Right lobe of liver (tissue), 6 donors: Measurements from ENCODE around the gene PBX4. TPM values are rescaled to one million over a fixed set of nuclear protein-coding genes. Genes with fewer than 3 reads are reported as not detected.

Experiments
- ATAC-seq, 4 donors: fragments of 200-7000 bp; cut with Tn5 transposase; one replicate each; pipeline ENCODE4 v1.9.1; 2020; ENCODE audit warnings: mild to moderate bottlenecking in 4 of 4, moderate library complexity in 4 of 4
- DNase-seq, 3 donors: peaks; one replicate each; pipeline ENCODE4 v3.0.0-alpha.2; 2020
- H3K27ac ChIP-seq, 3 donors: fragments of 200-600 bp; one replicate each; pipeline ENCODE4 v1.8.0; 2022
- H3K27me3 ChIP-seq, 2 donors: fragments of 200-600 bp; one replicate each; pipeline ENCODE4 v1.8.0; 2022
- H3K36me3 ChIP-seq, 4 donors: fragments of 200-600 bp; sonication (generic) in 1 of 4; one replicate each; pipeline versions ENCODE4 v1.5.1 to v1.8.0; 2017 to 2022; ENCODE audit warnings: control low read depth in 1 of 4
- H3K4me1 ChIP-seq, 4 donors: fragments of 200-600 bp; sonication (generic) in 1 of 4; one replicate each; pipeline versions ENCODE4 v1.5.1 to v1.8.0; 2017 to 2022; ENCODE audit warnings: control low read depth in 1 of 4
- H3K4me3 ChIP-seq, 3 donors: fragments of 200-600 bp; one replicate each; pipeline ENCODE4 v1.8.0; 2022
- H3K9me3 ChIP-seq, 4 donors: fragments of 200-600 bp; sonication (generic) in 1 of 4; one replicate each; pipeline versions ENCODE4 v1.5.1 to v1.8.0; 2017 to 2022; ENCODE audit warnings: control low read depth in 1 of 4
- POLR2A ChIP-seq: fragments of 450-650 bp; IDR thresholded peaks from one replicate; pipeline ENCODE4 v1.6.1; 2017; ENCODE audit warnings: antibody characterized with exemption, mild to moderate bottlenecking
- WGBS: methylation state at CpG from one replicate; pipeline ENCODE4 v1.1.6; 2018; ENCODE audit warnings: low coverage, low lambda C conversion rate; ENCODE audit not compliant: insufficient coverage; ENCODE audit errors: missing lambda C conversion rate; 5-methylcytosine and 5-hydroxymethylcytosine counted together
- intact Hi-C, 2 donors: fragments of 100-400 bp; cut with DNase I; formaldehyde crosslinking; loops; one replicate each; pipeline versions ENCODE4 v1.11.2 to v1.14.1; 2022
- total RNA-seq, 6 experiments: library from RNA; depleted of rRNA in 2 of 6; stranded (reverse); fragments of >200 nt in 2 of 6; fragmentation: NEBNext Ultra II Directional in 3 of 6; extraction: Animal tissue kit (Norgen Biotek cat#: 25700) in 3 of 6; gene quantifications; one replicate each; pipeline versions ENCODE4 v1.1.0 to v1.2.4, GENCODE V29; 2016 to 2023
- TF ChIP-seq, protein P1 (sequence below), 4 donors: fragments of 200-600 bp in 3 of 4; fragments of 450-650 bp in 1 of 4; IDR thresholded peaks; one replicate each; pipeline versions ENCODE4 v1.5.1 to v1.8.0; 2016 to 2022; ENCODE audit warnings: antibody characterized with exemption in 4 of 4, mild to moderate bottlenecking in 2 of 4
- donor health status: DM: no; HTN: yes; CAD: no.
- donor health status: DM: no; HTN: no; CAD: no.
- donor health status: DM: no; HTN: no; CAD: no.
- donor health status: DM: no; HTN: yes; CAD: no.
- donor health status: DM: no; HTN: yes; CAD: no.

PBX4 gene
- total RNA-seq, 6 experiments from 2014 or later = 0.87 TPM; not detected in 5

DNA sequence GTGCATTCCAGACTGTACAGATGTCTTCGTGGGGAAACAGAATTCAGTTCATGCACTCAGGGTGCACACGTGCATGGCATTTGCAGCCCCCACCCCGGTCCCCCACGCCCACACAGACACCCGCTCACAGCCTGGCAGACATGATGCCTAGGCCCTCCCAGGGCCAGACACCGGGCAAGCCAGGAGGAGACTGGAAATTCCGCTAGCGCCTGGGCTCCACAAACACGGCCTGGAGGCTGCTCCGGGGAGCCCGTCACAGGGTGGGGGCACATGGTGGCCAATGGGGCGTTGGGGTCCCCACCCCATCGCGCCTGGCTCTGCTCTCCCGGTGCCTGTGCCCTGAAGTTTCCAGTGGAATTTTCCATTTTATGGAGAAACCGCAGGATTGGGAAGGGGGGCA lies 76.9 kb downstream of the PBX4 start:
- 100% methylated on average over 1 of the region's 16 CpGs for WGBS
- Histone ChIP-seq H3K27ac (no peak overlapping the region), H3K4me1 (peaks cover 0 to 3% (median 0%) of the 10 kb centered on the region in 4 donors), H3K4me3 (no peak overlapping the region), H3K27me3 (peaks cover 0 to 6% of the 10 kb centered on the region in 2 donors), H3K36me3 (no peaks in the 10 kb centered on the region), H3K9me3 (no peaks in the 10 kb centered on the region)
- no peak for TF ChIP-seq POLR2A
- TF ChIP-seq, protein P1, sequence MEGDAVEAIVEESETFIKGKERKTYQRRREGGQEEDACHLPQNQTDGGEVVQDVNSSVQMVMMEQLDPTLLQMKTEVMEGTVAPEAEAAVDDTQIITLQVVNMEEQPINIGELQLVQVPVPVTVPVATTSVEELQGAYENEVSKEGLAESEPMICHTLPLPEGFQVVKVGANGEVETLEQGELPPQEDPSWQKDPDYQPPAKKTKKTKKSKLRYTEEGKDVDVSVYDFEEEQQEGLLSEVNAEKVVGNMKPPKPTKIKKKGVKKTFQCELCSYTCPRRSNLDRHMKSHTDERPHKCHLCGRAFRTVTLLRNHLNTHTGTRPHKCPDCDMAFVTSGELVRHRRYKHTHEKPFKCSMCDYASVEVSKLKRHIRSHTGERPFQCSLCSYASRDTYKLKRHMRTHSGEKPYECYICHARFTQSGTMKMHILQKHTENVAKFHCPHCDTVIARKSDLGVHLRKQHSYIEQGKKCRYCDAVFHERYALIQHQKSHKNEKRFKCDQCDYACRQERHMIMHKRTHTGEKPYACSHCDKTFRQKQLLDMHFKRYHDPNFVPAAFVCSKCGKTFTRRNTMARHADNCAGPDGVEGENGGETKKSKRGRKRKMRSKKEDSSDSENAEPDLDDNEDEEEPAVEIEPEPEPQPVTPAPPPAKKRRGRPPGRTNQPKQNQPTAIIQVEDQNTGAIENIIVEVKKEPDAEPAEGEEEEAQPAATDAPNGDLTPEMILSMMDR (IDR thresholded peaks at IDR 0.05) = no peak
- intact Hi-C loops = loop anchor here in 1 of 2 donors (10.0 kb wide), 1 partner anchor 413 kb away; no protein-coding TSS in a partner anchor
- ATAC-seq (no peak), DNase-seq (peak in 1 of 3 donors; percentile 44)

DNA sequence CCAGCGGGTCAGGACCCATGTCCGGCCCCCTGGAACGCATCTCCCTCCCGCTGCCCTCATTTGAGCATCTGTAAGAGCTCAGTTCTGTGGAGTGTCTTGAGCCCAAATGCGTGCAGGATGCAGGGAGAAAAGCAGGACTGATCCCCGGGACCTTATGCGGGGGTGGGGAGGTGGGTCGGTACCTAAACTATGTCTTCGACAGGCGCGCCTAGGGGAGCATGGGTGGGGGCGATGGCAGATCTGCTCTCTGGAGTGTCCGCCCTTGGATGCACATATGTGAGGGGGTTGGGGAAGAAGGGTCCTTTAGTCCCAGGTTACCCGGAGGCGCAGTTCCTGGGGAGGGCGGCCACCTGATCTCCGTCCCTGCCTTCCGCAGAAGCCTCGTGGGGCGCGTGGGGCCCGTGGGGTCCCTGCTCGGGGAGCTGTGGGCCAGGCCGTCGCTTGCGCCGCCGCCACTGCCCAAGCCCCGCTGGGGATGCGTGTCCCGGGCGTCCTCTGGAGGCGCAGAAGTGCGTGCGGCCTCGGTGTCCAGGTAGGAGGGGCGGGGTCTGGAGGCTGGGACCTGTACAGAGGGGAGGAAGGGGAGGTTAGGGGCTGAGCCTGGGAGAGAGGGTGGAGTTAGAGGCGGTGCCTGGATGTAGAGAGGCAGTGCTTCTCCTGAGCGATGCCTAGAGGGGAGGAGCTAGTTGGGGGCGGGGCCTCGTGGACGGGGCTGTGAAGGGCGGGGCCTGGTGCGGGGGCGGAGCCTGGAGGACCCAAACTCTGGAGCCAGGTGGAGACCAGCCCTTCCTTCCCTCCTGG lies 77.6 kb downstream of the PBX4 start:
- peak in 3 of 4 donors; percentile 15 to 40 (median 35) for ATAC-seq
- 5% methylated on average over 22 of the region's 45 CpGs for WGBS
- Histone ChIP-seq H3K27me3 (peaks cover 0 to 6% of the 10 kb centered on the region in 2 donors), H3K4me1 (peaks cover 0 to 3% (median 0%) of the 10 kb centered on the region in 4 donors), H3K4me3 (no peak overlapping the region), H3K27ac (no peak overlapping the region), H3K9me3 (no peaks in the 10 kb centered on the region), H3K36me3 (no peaks in the 10 kb centered on the region)
- TF ChIP-seq POLR2A = no peak
- TF ChIP-seq, protein P1 (IDR thresholded peaks at IDR 0.05) = no peak
- intact Hi-C loops = loop anchor here in 1 of 2 donors (10.0 kb wide), 1 partner anchor 414 kb away; no protein-coding TSS in a partner anchor
- peak in 2 of 3 donors; percentile 51 to 53 for DNase-seq

DNA sequence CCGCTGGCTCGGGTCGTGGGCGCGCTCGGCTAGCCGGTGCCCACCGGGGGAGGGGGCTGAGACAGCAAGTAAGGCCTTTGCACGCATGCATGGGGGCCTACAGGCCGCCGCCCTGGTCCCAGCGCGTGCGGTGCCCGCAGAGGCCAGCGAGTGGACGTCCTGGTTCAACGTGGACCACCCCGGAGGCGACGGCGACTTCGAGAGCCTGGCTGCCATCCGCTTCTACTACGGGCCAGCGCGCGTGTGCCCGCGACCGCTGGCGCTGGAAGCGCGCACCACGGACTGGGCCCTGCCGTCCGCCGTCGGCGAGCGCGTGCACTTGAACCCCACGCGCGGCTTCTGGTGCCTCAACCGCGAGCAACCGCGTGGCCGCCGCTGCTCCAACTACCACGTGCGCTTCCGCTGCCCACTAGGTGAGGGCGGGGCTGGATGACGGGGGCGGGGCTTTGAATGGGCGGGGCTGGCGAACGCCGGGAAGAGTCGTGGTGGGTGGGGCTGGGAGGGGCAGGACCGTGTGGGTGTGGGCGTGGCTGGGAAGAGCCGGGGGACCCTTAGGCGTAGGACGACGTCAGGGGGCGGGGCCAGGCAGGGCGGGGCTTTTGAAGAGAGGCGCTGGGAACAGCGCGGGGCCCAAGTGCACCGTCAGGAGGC lies 78.3 kb downstream of the PBX4 start:
- H3K4me1 ChIP-seq = peaks cover 0 to 3% (median 0%) of the 10 kb centered on the region in 4 donors
- intact Hi-C loops = loop anchor here in 1 of 2 donors (10.0 kb wide), 1 partner anchor 415 kb away; no protein-coding TSS in a partner anchor
- no peak overlapping the region for H3K4me3 ChIP-seq
- peaks cover 0 to 6% of the 10 kb centered on the region in 2 donors for H3K27me3 ChIP-seq
- no peaks in the 10 kb centered on the region for H3K9me3 ChIP-seq
- TF ChIP-seq POLR2A = no peak
- TF ChIP-seq, protein P1 (IDR thresholded peaks at IDR 0.05) = no peak
- no peak overlapping the region for H3K27ac ChIP-seq
- WGBS = 0% methylated on average over 1 of the region's 74 CpGs
- DNase-seq (peak; percentile 63 to 79 (median 63)), ATAC-seq (peak in 3 of 4 donors; percentile 34 to 40 (median 36))
- no peaks in the 10 kb centered on the region for H3K36me3 ChIP-seq

DNA sequence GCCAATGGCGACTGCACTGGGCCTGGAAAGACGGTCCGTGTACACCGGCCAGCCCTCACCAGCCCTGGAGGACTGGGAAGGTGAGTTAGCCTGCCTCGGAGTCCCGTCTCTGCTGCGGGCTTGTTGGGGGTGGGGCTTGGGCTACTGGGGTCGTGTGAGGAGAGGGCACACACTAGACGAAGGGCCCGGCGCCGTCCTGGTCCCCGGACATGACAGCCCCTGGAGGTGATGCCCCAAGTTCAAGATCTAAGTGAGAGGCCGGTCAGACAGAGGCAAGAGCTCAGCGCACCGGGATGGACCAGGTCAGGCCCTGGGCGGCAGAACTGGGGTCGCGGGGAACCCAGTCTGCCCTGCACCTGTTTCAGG lies 78.8 kb downstream of the PBX4 start:
- Histone ChIP-seq H3K36me3 (no peaks in the 10 kb centered on the region), H3K27ac (no peak overlapping the region), H3K9me3 (no peaks in the 10 kb centered on the region), H3K4me3 (no peak overlapping the region), H3K27me3 (peaks cover 0 to 6% of the 10 kb centered on the region in 2 donors), H3K4me1 (peaks cover 0 to 3% (median 0%) of the 10 kb centered on the region in 4 donors)
- TF ChIP-seq POLR2A = no peak
- TF ChIP-seq, protein P1 (IDR thresholded peaks at IDR 0.05) = no peak
- ATAC-seq (no peak), DNase-seq (peak in 1 of 3 donors; percentile 49)
- WGBS = 33% methylated on average over 1 of the region's 19 CpGs
- intact Hi-C loops = loop anchor here (5.0 to 10.0 kb wide), 2 partner anchors 415 to 423 kb away; no protein-coding TSS in a partner anchor
